GM23338 (cell line): Measurements from ENCODE around the gene KCNJ6.

Experiments
- CREB1 ChIP-seq: fragments of 250-450 bp; sonication (Bioruptor Pico); IDR thresholded peaks from 2 replicates; pipeline ENCODE4 v1.5.0; 2020; ENCODE audit warnings: low read depth, mild to moderate bottlenecking, moderate library complexity
- CTCF ChIP-seq, 2 experiments: fragments of 200-600 bp in 1 of 2; sonication (generic) in 1 of 2; conservative IDR thresholded peaks; 2 replicates each; pipeline versions ENCODE4 v1.5.1 to v1.6.1; 2016 to 2017; ENCODE audit warnings: antibody characterized with exemption in 2 of 2, low read depth in 2 of 2, mild to moderate bottlenecking in 2 of 2, moderate library complexity in 1 of 2
- ETS1 ChIP-seq: IDR thresholded peaks from 2 replicates; pipeline ENCODE4 v1.6.1; 2016; ENCODE audit warnings: antibody characterized with exemption
- EZH2 ChIP-seq: fragments of 200-600 bp; sonication (generic); IDR thresholded peaks from one replicate; pipeline ENCODE4 v1.8.0; 2017; ENCODE audit warnings: antibody characterized with exemption, mild to moderate bottlenecking, low read depth; ENCODE audit not compliant: unreplicated experiment
- EZH2phosphoT487 ChIP-seq: fragments of 200-600 bp; sonication (generic); IDR thresholded peaks from one replicate; pipeline ENCODE4 v1.8.1; 2018; ENCODE audit warnings: antibody characterized with exemption; ENCODE audit not compliant: unreplicated experiment
- JUNB ChIP-seq: IDR thresholded peaks from one replicate; pipeline ENCODE4 v1.6.1; 2016; ENCODE audit warnings: antibody characterized with exemption; ENCODE audit not compliant: unreplicated experiment
- POLR2AphosphoS5 ChIP-seq: IDR thresholded peaks from 2 replicates; pipeline ENCODE4 v1.6.1; 2016; ENCODE audit warnings: antibody characterized with exemption, low read depth
- REST ChIP-seq: IDR thresholded peaks from one replicate; pipeline ENCODE4 v1.6.1; 2018; ENCODE audit warnings: antibody characterized with exemption; ENCODE audit not compliant: unreplicated experiment
- STAT1 ChIP-seq: IDR thresholded peaks from one replicate; pipeline ENCODE4 v1.6.1; 2016; ENCODE audit warnings: antibody characterized with exemption; ENCODE audit not compliant: unreplicated experiment
- ZNF114 ChIP-seq: fragments of 250-450 bp; sonication (Bioruptor Pico); IDR thresholded peaks from 2 replicates; pipeline ENCODE4 v1.5.0; 2020; ENCODE audit warnings: mild to moderate bottlenecking, moderate library complexity
- ZNF331 ChIP-seq: fragments of 250-450 bp; sonication (Bioruptor Pico); IDR thresholded peaks from 2 replicates; pipeline ENCODE4 v1.5.0; 2020; ENCODE audit warnings: low read depth, mild to moderate bottlenecking, moderate library complexity

GRCh38 chr21:37654596-37654995 lies 261.7 kb downstream of the KCNJ6 start:
- no peak for TF ChIP-seq CTCF (conservative IDR thresholded peaks at IDR 0.05; ENCODE audit: low read depth in 2 of 2)
- TF ChIP-seq EZH2 = no peak
- no peak for TF ChIP-seq POLR2AphosphoS5
- no peak for TF ChIP-seq ETS1
- TF ChIP-seq EZH2phosphoT487 = no peak
- TF ChIP-seq ZNF114 (CRISPR knock-in tag) = no peak
- TF ChIP-seq ZNF331 = no peak
- TF ChIP-seq STAT1 = no peak
- no peak for TF ChIP-seq CREB1 (CRISPR knock-in tag)
- TF ChIP-seq REST = no peak
- no peak for TF ChIP-seq JUNB
